NOMO-1 (cell line): Measurements from ENCODE around the gene ZNF804A.

Experiments
- DNase-seq, 2 experiments: peaks; one replicate each; lab custom pipeline; 2025; ENCODE audit not compliant: unreplicated experiment in 2 of 2; lab: John Stamatoyannopoulos, UW

ZNF804A gene

GRCh38 chr2:184602734-184603133, 4.4 kb downstream of the ZNF804A start:
- no peak for DNase-seq

- DNase-seq, result no peak
These were observed 12.6 kb downstream of the ZNF804A start for GRCh38 chr2:184610891-184611290.

GRCh38 chr2:184611361-184612085, 13.2 kb downstream of the ZNF804A start:
- DNase-seq, result peak in 1 of 2 experiments; percentile 25

GRCh38 chr2:184620367-184620766, 22.0 kb downstream of the ZNF804A start:
- DNase-seq, result no peak

- DNase-seq, result no peak
These were observed 26.0 kb downstream of the ZNF804A start for GRCh38 chr2:184624311-184624710.

- peak; percentile 23 to 57 for DNase-seq
These were observed 29.7 kb downstream of the ZNF804A start for GRCh38 chr2:184628051-184628450.

GRCh38 chr2:184633726-184634125, 35.4 kb downstream of the ZNF804A start:
- no peak for DNase-seq

GRCh38 chr2:184637781-184638180, 39.5 kb downstream of the ZNF804A start:
- no peak for DNase-seq

GRCh38 chr2:184644685-184645084, 46.4 kb downstream of the ZNF804A start:
- DNase-seq, result no peak

- DNase-seq, result no peak
These were observed 47.8 kb downstream of the ZNF804A start for GRCh38 chr2:184646177-184646576.

- no peak for DNase-seq
These were observed 48.3 kb downstream of the ZNF804A start for GRCh38 chr2:184646593-184646992.

GRCh38 chr2:184654945-184655344, 56.6 kb downstream of the ZNF804A start:
- DNase-seq, result no peak

GRCh38 chr2:184677171-184677570, 78.8 kb downstream of the ZNF804A start:
- DNase-seq, result no peak

- no peak for DNase-seq
These were observed 81.1 kb downstream of the ZNF804A start for GRCh38 chr2:184679219-184680018.

GRCh38 chr2:184680825-184681224, 82.5 kb downstream of the ZNF804A start:
- no peak for DNase-seq

- no peak for DNase-seq
These were observed 83.5 kb downstream of the ZNF804A start for GRCh38 chr2:184681642-184682321.

- no peak for DNase-seq
These were observed 85.6 kb downstream of the ZNF804A start for GRCh38 chr2:184683911-184684310.

- no peak for DNase-seq
These were observed 87.9 kb downstream of the ZNF804A start for GRCh38 chr2:184685999-184686841.

- DNase-seq, result no peak
These were observed 91.3 kb downstream of the ZNF804A start for GRCh38 chr2:184689638-184690037.

- DNase-seq, result no peak
These were observed 93.9 kb downstream of the ZNF804A start for GRCh38 chr2:184692141-184692734.
